GM19455 (cell line): Measurements from ENCODE around the gene FPR3.
"Not testable (repeated sequence)": the region's sequence is repeated elsewhere in the genome, so short reads cannot be mapped to it uniquely, and the experiment has no call there.

Experiments used
- ATAC-seq: cut with Tn5 transposase; IDR thresholded peaks from one replicate; pipeline ENCODE4 v1.9.1; 2021; ENCODE audit not compliant: unreplicated experiment

The FPR3 gene

GRCh38 chr19:51794885-51795490 lies at the start of gene FPR3:
FPR3 (plus strand) TSS chr19:51795157; CDS start chr19:51823749, 28,592 bp downstream.
- no peak for ATAC-seq

GRCh38 chr19:51746731-51747130 lies 48.2 kb upstream of the FPR3 start:
- ATAC-seq = no peak

GRCh38 chr19:51749979-51750378 lies 45.0 kb upstream of the FPR3 start:
- no peak for ATAC-seq

- ATAC-seq = no peak
Observed at GRCh38 chr19:51750400-51751094, 44.4 kb upstream of the FPR3 start.

GRCh38 chr19:51751655-51752054 lies 43.3 kb upstream of the FPR3 start, which contains the start of gene FPR1:
FPR1 (minus strand) TSS chr19:51751878; CDS start chr19:51746994, 4,884 bp downstream.
- no peak for ATAC-seq

GRCh38 chr19:51754109-51754508 lies 40.8 kb upstream of the FPR3 start:
- no peak for ATAC-seq

- no peak for ATAC-seq
Observed at GRCh38 chr19:51754770-51755169, 40.2 kb upstream of the FPR3 start.

- no peak for ATAC-seq
Observed at GRCh38 chr19:51755571-51755970, 39.4 kb upstream of the FPR3 start.

GRCh38 chr19:51760697-51761356 lies 34.1 kb upstream of the FPR3 start, which contains the start of gene FPR2:
FPR2 (plus strand) TSS chr19:51761180; CDS start chr19:51768659, 7,479 bp downstream.
- no peak for ATAC-seq

- no peak for ATAC-seq
Observed at GRCh38 chr19:51761696-51762095, 33.3 kb upstream of the FPR3 start.

- ATAC-seq = no peak
Observed at GRCh38 chr19:51765086-51765485, 29.9 kb upstream of the FPR3 start.

GRCh38 chr19:51766461-51766860 lies 28.5 kb upstream of the FPR3 start:
- ATAC-seq = no peak

- no peak for ATAC-seq
Observed at GRCh38 chr19:51771376-51772130, 23.4 kb upstream of the FPR3 start.

- no peak for ATAC-seq
Observed at GRCh38 chr19:51772977-51773376, 22.0 kb upstream of the FPR3 start.

GRCh38 chr19:51776561-51776960 lies 18.4 kb upstream of the FPR3 start:
- ATAC-seq = not testable (repeated sequence)

GRCh38 chr19:51777570-51778462 lies 17.1 kb upstream of the FPR3 start:
- ATAC-seq = no peak

- ATAC-seq = no peak
Observed at GRCh38 chr19:51779181-51779580, 15.8 kb upstream of the FPR3 start.

- ATAC-seq = no peak
Observed at GRCh38 chr19:51779703-51780102, 15.3 kb upstream of the FPR3 start.

- no peak for ATAC-seq
Observed at GRCh38 chr19:51780270-51780669, 14.7 kb upstream of the FPR3 start.

GRCh38 chr19:51781999-51782398 lies 13.0 kb upstream of the FPR3 start:
- ATAC-seq = no peak
